HTERT RPE-1 (cell line): ENCODE data around the gene UFSP1.

Experiments
- in situ Hi-C: fragments of 300-500 bp; cut with MboI; formaldehyde crosslinking; loops from 4 replicates; pipeline ENCODE4 v1.14.3; 2020; ENCODE audit warnings: low sequenced_read_pairs

The UFSP1 gene

GRCh38 chr7:100884736-100885439 lies 4.6 kb downstream of the UFSP1 start:
- in situ Hi-C loops: no loop called here

GRCh38 chr7:100882785-100883526 lies 6.6 kb downstream of the UFSP1 start:
- in situ Hi-C loops: no loop called here

- in situ Hi-C loops: no loop called here
These were observed 7.3 kb downstream of the UFSP1 start for GRCh38 chr7:100882201-100882600.

- in situ Hi-C loops: no loop called here
These were observed 8.4 kb downstream of the UFSP1 start for GRCh38 chr7:100881136-100881535.

GRCh38 chr7:100880645-100881044 lies 8.9 kb downstream of the UFSP1 start:
- in situ Hi-C loops: no loop called here

GRCh38 chr7:100879685-100880261 lies 9.7 kb downstream of the UFSP1 start:
- in situ Hi-C loops: no loop called here

GRCh38 chr7:100878685-100879084 lies 10.8 kb downstream of the UFSP1 start:
- in situ Hi-C loops: no loop called here

- in situ Hi-C loops: no loop called here
These were observed 11.5 kb downstream of the UFSP1 start for GRCh38 chr7:100878013-100878412.

GRCh38 chr7:100875356-100875751 lies 14.2 kb downstream of the UFSP1 start:
- in situ Hi-C loops: no loop called here

- in situ Hi-C loops: no loop called here
These were observed 14.7 kb downstream of the UFSP1 start, which contains the start of gene SRRT for GRCh38 chr7:100874577-100875355. TSS of gene SRRT (plus strand) at chr7:100875103. CDS start at chr7:100875591, 488 bp downstream.

GRCh38 chr7:100874300-100874576 lies 15.3 kb downstream of the UFSP1 start:
- in situ Hi-C loops: no loop called here

- in situ Hi-C loops: no loop called here
These were observed 15.8 kb downstream of the UFSP1 start for GRCh38 chr7:100873599-100874299.

GRCh38 chr7:100867776-100868485 lies 21.6 kb downstream of the UFSP1 start:
- in situ Hi-C loops: no loop called here

GRCh38 chr7:100867040-100867775 lies 22.3 kb downstream of the UFSP1 start, which contains the start of gene TRIP6:
TSS of gene TRIP6 (plus strand) at chr7:100867387. CDS start at chr7:100867498, 111 bp downstream.
- in situ Hi-C loops: no loop called here

- in situ Hi-C loops: no loop called here
These were observed 22.8 kb downstream of the UFSP1 start for GRCh38 chr7:100866729-100867039.

- in situ Hi-C loops: no loop called here
These were observed 23.4 kb downstream of the UFSP1 start for GRCh38 chr7:100865938-100866728.

- in situ Hi-C loops: no loop called here
These were observed 24.1 kb downstream of the UFSP1 start for GRCh38 chr7:100865372-100865911.

GRCh38 chr7:100864263-100864845 lies 25.2 kb downstream of the UFSP1 start:
- in situ Hi-C loops: no loop called here
